Mammary epithelial cell (primary cell): ENCODE data around the gene SPEM2.

Source experiments
- EZH2 ChIP-seq: IDR thresholded peaks from 2 replicates; pipeline ENCODE4 v1.6.1; 2012; ENCODE audit warnings: low read length, inconsistent platforms, borderline replicate concordance
- TF ChIP-seq, protein P1 (sequence below), 2 donors: IDR thresholded peaks in 1 of 2; conservative IDR thresholded peaks in 1 of 2; 2 replicates each; pipeline ENCODE4 v1.5.1; 2011 to 2012; ENCODE audit warnings: inconsistent platforms in 2 of 2, low read length in 2 of 2, mild to moderate bottlenecking in 2 of 2, control low read depth in 1 of 2, low read depth in 1 of 2; ENCODE audit not compliant: insufficient read depth in 1 of 2; ENCODE audit errors: extremely low read depth in 1 of 2

GRCh38 chr17:7426203-7426863 lies 917 bp downstream of the SPEM2 start:
- TF ChIP-seq, protein P1, sequence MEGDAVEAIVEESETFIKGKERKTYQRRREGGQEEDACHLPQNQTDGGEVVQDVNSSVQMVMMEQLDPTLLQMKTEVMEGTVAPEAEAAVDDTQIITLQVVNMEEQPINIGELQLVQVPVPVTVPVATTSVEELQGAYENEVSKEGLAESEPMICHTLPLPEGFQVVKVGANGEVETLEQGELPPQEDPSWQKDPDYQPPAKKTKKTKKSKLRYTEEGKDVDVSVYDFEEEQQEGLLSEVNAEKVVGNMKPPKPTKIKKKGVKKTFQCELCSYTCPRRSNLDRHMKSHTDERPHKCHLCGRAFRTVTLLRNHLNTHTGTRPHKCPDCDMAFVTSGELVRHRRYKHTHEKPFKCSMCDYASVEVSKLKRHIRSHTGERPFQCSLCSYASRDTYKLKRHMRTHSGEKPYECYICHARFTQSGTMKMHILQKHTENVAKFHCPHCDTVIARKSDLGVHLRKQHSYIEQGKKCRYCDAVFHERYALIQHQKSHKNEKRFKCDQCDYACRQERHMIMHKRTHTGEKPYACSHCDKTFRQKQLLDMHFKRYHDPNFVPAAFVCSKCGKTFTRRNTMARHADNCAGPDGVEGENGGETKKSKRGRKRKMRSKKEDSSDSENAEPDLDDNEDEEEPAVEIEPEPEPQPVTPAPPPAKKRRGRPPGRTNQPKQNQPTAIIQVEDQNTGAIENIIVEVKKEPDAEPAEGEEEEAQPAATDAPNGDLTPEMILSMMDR (conservative IDR thresholded peaks at IDR 0.05 in 1 of 2, IDR thresholded peaks at IDR 0.05 in 1 of 2; ENCODE audit: extremely low read depth in 1 of 2, insufficient read depth in 1 of 2, low read depth in 1 of 2, low read length in 2 of 2) = no peak
- no peak for TF ChIP-seq EZH2
